AG10803 (cell line): ENCODE measurements around the gene ACRBP.
A peak's percentile ranks its signal among the peaks of the same experiment; 100 is the strongest.

ENCODE experiments used
- DNase-seq: peaks from one replicate; pipeline ENCODE4 v3.0.0; 2010; ENCODE audit warnings: low read depth
- H3K4me3 ChIP-seq: 2 replicates; pipeline ENCODE4 v1.5.1; 2011; ENCODE audit warnings: mild to moderate bottlenecking, low read length, control low read depth
- TF ChIP-seq, protein P1 (sequence below): conservative IDR thresholded peaks from 2 replicates; pipeline ENCODE4 v1.5.1; 2011; ENCODE audit warnings: mild to moderate bottlenecking, low read length, control low read depth, inconsistent platforms

ACRBP gene

DNA sequence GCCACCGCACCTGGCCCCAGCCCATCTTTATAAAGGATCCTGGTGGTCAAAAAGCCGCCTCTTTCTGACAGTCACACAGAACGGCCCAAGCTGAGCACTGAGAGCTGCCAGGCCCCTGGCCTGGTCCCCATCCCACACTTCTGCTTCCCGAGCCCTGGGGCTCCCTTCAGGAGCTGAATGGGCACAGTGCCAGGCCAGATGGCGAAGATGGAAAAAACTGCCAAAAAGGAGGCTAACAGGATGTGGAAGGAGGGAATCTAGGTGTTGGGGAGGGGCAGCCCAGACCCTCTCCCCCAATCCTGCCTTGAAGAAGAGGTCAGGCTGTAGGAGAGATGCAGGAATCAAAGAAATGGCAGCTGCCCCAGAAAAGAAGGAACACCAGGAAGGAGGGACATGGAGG, 16.5 kb downstream of the ACRBP start:
- DNase-seq: no peak
- TF ChIP-seq, protein P1, sequence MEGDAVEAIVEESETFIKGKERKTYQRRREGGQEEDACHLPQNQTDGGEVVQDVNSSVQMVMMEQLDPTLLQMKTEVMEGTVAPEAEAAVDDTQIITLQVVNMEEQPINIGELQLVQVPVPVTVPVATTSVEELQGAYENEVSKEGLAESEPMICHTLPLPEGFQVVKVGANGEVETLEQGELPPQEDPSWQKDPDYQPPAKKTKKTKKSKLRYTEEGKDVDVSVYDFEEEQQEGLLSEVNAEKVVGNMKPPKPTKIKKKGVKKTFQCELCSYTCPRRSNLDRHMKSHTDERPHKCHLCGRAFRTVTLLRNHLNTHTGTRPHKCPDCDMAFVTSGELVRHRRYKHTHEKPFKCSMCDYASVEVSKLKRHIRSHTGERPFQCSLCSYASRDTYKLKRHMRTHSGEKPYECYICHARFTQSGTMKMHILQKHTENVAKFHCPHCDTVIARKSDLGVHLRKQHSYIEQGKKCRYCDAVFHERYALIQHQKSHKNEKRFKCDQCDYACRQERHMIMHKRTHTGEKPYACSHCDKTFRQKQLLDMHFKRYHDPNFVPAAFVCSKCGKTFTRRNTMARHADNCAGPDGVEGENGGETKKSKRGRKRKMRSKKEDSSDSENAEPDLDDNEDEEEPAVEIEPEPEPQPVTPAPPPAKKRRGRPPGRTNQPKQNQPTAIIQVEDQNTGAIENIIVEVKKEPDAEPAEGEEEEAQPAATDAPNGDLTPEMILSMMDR: no peak
- no peak overlapping the region for H3K4me3 ChIP-seq

DNA sequence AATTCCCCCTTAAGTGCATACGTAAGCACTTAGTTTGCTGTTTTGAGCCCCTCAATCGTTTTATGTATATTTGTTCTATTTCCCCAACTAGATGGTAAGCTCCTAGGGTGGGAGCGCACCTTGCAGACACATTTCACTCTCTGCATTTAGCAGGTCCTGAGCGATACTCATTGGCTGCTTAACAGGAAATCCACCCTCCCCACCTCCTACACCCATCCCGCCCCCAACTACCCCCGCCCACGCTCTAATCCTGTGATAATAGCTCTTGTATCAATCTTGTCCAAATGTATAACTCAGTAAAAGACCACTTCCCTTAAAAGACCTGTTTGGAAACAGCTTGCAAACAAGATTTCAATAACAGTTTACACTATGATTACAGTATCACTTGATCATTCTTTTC, 19.6 kb downstream of the ACRBP start:
- DNase-seq: no peak
- TF ChIP-seq, protein P1: no peak
- no peak overlapping the region for H3K4me3 ChIP-seq

DNA sequence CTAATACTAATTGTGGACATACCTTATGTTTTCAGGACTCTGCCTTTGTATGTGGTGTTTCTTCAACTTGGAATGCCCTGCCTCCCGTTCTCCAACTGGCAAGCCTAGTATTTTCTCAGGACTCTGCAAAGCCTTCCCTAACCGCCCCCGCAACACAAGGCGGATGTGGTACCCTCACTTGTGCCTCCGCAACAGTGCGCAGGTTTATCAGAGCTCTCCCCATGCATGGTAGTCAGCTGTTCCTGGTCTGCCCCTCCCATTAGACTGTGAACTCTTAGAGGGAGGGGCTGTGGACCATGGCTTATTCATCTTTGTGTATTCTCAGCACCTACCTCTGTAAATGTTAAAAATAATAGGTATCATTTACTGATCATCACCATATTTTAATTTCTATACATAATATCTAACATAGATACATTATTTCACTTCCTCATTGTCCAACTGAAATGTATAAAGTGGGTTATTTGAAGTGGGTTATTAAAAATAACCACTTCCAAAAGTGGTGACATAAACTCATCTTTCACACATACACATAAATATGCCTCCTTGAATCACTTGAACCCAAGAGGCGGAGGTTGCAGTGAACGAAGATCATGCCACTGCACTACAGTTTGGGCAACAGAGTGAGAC, 20.5 kb downstream of the ACRBP start:
- TF ChIP-seq, protein P1: no peak
- DNase-seq: no peak
- no peak overlapping the region for H3K4me3 ChIP-seq

DNA sequence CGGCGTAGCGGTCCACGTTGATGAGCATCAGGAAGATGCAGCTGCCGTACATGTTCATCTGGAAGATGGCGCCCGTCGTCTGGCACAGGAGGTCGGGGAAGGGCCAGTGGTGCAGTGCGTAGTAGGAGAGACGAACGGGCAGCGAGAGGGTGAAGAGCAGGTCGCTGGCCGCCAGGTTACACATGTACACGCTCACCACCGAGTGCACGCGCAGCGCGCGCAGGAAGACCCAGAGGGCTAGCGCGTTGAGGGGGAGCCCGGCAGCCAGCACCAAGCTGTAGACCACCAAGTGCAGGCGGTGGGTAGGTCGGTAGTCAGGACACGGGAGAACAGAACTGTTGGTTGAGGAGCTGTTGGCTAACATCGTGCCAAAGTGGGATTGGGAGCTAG, 26.4 kb downstream of the ACRBP start:
- H3K4me3 ChIP-seq: no peak overlapping the region
- no peak for DNase-seq

DNA sequence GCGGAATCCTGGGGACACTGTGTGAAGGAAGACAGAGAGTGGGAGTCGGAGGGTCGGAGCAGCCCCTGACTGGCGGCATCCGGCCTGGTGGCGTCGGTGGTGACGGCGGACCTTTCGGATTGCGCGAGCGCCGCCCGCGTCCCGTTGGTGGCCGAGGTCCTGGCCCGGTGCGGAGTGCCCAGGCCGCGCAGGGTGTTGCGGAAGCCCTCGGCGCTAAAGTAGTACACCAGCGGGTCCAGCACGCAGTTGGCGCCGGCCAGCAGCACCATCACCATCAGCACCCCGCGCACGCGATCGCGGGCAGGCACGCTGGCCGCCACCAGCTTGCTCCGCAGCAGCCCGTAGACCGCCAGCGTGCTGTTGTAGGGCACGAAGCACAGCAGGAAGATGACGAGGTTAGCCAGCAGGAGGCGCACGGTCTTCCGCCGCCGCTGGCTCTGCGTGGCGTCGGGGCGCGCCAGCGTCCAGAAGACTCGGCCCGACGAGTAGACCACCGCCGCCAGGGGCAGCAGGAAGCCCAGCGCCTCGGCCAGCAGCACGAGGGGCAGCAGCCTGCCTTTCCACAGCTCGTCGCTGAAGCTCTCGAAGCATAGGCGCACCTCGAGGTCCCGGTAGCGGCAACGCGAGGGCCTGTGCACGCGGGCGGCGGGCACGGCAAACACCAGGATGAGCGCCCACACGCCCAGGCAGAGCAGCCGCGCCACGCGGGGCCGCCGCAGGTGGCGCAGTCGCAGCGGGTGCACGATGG, 26.9 kb downstream of the ACRBP start:
- TF ChIP-seq, protein P1: peak; percentile 54
- DNase-seq: peak; percentile 44
- H3K4me3 ChIP-seq: peak overlapping the region; percentile 27

More for the DNA sequence above, 26.4 kb downstream of the ACRBP start:
- TF ChIP-seq, protein P1: no peak

DNA sequence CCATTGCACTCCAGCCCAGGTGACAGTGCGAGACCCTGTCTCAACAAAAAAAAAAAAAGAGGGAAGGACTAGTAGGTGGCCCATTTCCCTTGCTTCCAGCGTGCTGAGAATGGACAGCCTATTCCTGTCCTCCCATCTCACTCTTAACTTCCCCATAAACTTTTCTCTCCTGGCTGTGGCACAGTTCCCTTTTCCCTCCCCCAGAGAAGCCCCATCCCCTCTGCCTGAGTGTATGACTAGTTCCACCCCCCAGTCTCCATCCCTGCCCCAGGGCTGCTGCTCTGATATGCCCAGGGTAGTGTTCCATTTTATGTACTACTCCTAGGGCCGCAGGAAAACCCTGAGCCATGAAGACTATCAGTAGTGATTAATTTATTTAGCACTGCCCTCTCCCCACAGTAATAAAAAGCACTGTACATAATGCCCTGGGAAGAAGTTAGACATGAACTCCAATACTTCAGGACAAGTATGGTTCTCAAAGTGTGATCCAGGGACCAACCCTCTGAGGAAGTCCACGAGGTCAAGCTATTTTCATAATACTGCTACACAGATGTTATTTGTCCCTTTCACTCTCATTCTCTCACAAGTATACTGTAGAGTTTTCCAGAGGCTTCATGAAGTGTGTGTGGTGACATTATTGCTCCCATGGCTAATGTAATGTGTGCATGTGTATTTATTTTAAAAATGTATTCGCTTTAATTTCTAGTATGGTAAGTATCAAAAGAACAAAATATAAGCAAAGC, 28.6 kb downstream of the ACRBP start:
- DNase-seq: no peak
- H3K4me3 ChIP-seq: no peak overlapping the region
- TF ChIP-seq, protein P1: no peak
